DOHH2 (cell line): ENCODE data around the gene TSPYL1.
"Not testable (repeated sequence)": the region's sequence is repeated elsewhere in the genome, so short reads cannot be mapped to it uniquely, and the experiment has no call there.

Experiments used
- H3F3A ChIP-seq: fragments of 200-600 bp; sonication (generic), shearing (Covaris generic); 2 replicates; pipeline ENCODE4 v1.6.0; 2016; ENCODE audit warnings: antibody characterized with exemption, mild to moderate bottlenecking; ENCODE audit not compliant: control insufficient read depth, insufficient read depth
- H3K27ac ChIP-seq: fragments of 200-600 bp; sonication (generic); 2 replicates; pipeline ENCODE4 v1.5.1; 2014; ENCODE audit warnings: low read depth, mild to moderate bottlenecking, low read length, moderate library complexity
- H3K27me3 ChIP-seq: fragments of 200-600 bp; sonication (generic); 2 replicates; pipeline ENCODE4 v1.6.1; 2014; ENCODE audit warnings: mild to moderate bottlenecking, low read length, mixed read lengths; ENCODE audit not compliant: control insufficient read depth
- H3K36me3 ChIP-seq: fragments of 200-600 bp; sonication (generic); 2 replicates; pipeline ENCODE4 v1.6.1; 2014; ENCODE audit warnings: mild to moderate bottlenecking, low read length, moderate library complexity, mixed read lengths; ENCODE audit not compliant: control insufficient read depth
- H3K4me1 ChIP-seq: fragments of 200-600 bp; sonication (generic); 2 replicates; pipeline ENCODE4 v1.6.1; 2014; ENCODE audit warnings: mild to moderate bottlenecking, low read length, mixed read lengths; ENCODE audit not compliant: control insufficient read depth
- H3K4me2 ChIP-seq: fragments of 200-600 bp; sonication (generic); 2 replicates; pipeline ENCODE4 v1.6.0; 2014; ENCODE audit warnings: mild to moderate bottlenecking, low read length, moderate library complexity
- H3K4me3 ChIP-seq: fragments of 200-600 bp; sonication (generic); 2 replicates; pipeline ENCODE4 v1.5.1; 2014; ENCODE audit warnings: mild to moderate bottlenecking, low read length, mixed read lengths
- H3K79me2 ChIP-seq: fragments of 200-600 bp; sonication (generic); 2 replicates; pipeline ENCODE4 v1.6.1; 2014; ENCODE audit warnings: mild to moderate bottlenecking, low read length, mixed read lengths; ENCODE audit not compliant: control insufficient read depth
- H3K9me2 ChIP-seq: fragments of 200-600 bp; sonication (generic); replicated peaks from 2 replicates; pipeline ENCODE4 v1.6.1; 2014; ENCODE audit warnings: mild to moderate bottlenecking, low read length, mixed read lengths; ENCODE audit not compliant: control insufficient read depth
- H3K9me3 ChIP-seq: fragments of 200-600 bp; sonication (generic); 2 replicates; pipeline ENCODE4 v1.6.1; 2014; ENCODE audit warnings: antibody characterized with exemption, low read length, mixed read lengths; ENCODE audit not compliant: control insufficient read depth, insufficient read depth
- H4K20me1 ChIP-seq: fragments of 200-600 bp; sonication (generic); 2 replicates; pipeline ENCODE4 v1.6.0; 2014; ENCODE audit warnings: low read depth, mild to moderate bottlenecking, antibody characterized with exemption, low read length, moderate library complexity; ENCODE audit not compliant: control insufficient read depth, insufficient read depth
- EZH2phosphoT487 ChIP-seq: fragments of 200-600 bp; sonication (generic); IDR thresholded peaks from 2 replicates; pipeline ENCODE4 v1.6.1; 2017; ENCODE audit warnings: borderline replicate concordance, mild to moderate bottlenecking, antibody characterized with exemption, low read length, moderate library complexity, mixed read lengths
- TF ChIP-seq, protein P1 (sequence below): fragments of 200-600 bp; sonication (generic); IDR thresholded peaks from one replicate; pipeline ENCODE4 v1.5.1; 2014; ENCODE audit warnings: antibody characterized with exemption, mild to moderate bottlenecking, low read depth, low read length; ENCODE audit not compliant: poor library complexity, severe bottlenecking

Gene TSPYL1

DNA sequence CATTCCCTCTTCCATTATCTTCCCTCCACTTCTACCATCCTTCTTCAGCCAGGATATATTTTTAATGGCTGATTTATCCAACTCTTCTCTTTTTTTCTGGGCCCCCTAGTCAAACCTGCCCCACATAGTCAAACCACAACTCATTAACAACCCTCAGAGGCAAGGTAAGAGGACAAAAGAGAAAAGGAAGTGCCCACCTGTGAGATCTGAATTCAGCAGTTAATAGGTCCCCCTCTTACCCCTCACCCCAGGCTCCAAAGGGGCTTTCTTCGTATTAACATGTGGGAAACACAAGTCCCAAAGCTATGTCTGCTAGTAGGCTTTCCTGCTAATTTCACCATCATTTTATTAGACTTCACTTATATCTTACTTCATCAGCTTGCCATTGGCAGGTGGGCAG, 44.1 kb upstream of the TSPYL1 start:
- H3K9me2 ChIP-seq = no peaks in the 10 kb centered on the region
- no peaks in the 10 kb centered on the region for H3K9me3 ChIP-seq
- no peak overlapping the region for H3K4me2 ChIP-seq
- H3K36me3 ChIP-seq = no peaks in the 10 kb centered on the region
- TF ChIP-seq, protein P1, sequence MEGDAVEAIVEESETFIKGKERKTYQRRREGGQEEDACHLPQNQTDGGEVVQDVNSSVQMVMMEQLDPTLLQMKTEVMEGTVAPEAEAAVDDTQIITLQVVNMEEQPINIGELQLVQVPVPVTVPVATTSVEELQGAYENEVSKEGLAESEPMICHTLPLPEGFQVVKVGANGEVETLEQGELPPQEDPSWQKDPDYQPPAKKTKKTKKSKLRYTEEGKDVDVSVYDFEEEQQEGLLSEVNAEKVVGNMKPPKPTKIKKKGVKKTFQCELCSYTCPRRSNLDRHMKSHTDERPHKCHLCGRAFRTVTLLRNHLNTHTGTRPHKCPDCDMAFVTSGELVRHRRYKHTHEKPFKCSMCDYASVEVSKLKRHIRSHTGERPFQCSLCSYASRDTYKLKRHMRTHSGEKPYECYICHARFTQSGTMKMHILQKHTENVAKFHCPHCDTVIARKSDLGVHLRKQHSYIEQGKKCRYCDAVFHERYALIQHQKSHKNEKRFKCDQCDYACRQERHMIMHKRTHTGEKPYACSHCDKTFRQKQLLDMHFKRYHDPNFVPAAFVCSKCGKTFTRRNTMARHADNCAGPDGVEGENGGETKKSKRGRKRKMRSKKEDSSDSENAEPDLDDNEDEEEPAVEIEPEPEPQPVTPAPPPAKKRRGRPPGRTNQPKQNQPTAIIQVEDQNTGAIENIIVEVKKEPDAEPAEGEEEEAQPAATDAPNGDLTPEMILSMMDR = no peak
- TF ChIP-seq EZH2phosphoT487 = no peak
- no peaks in the 10 kb centered on the region for H3K79me2 ChIP-seq
- no peaks in the 10 kb centered on the region for H4K20me1 ChIP-seq
- H3K27ac ChIP-seq = no peak overlapping the region
- no peaks in the 10 kb centered on the region for H3F3A ChIP-seq
- no peak overlapping the region for H3K4me3 ChIP-seq
- no peaks in the 10 kb centered on the region for H3K4me1 ChIP-seq
- H3K27me3 ChIP-seq = peaks cover 10% of the 10 kb centered on the region

DNA sequence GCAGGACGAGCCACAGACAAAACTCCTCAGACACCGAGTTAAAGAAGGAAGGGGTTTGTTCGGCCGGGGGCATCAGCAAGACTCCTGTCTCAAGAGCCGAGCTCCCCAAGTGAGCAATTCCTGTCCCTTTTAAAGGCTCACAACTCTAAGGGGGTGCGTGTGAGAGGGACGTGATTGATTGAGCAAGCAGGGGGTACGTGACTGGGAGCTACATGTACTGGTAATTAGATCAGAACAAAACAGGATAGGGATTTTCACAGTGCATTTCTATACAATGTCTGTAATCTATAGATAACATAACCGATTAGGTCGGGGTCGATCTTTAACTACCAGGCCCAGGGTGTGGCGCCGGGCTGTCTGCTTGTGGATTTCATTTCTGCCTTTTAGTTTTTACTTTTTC, 42.2 kb upstream of the TSPYL1 start:
- not testable (repeated sequence) for H3K9me2 ChIP-seq, H3K4me2 ChIP-seq, H3F3A ChIP-seq, H3K79me2 ChIP-seq, H3K4me3 ChIP-seq, H3K27me3 ChIP-seq, H3K27ac ChIP-seq, H3K4me1 ChIP-seq, H3K36me3 ChIP-seq, H3K9me3 ChIP-seq, H4K20me1 ChIP-seq

DNA sequence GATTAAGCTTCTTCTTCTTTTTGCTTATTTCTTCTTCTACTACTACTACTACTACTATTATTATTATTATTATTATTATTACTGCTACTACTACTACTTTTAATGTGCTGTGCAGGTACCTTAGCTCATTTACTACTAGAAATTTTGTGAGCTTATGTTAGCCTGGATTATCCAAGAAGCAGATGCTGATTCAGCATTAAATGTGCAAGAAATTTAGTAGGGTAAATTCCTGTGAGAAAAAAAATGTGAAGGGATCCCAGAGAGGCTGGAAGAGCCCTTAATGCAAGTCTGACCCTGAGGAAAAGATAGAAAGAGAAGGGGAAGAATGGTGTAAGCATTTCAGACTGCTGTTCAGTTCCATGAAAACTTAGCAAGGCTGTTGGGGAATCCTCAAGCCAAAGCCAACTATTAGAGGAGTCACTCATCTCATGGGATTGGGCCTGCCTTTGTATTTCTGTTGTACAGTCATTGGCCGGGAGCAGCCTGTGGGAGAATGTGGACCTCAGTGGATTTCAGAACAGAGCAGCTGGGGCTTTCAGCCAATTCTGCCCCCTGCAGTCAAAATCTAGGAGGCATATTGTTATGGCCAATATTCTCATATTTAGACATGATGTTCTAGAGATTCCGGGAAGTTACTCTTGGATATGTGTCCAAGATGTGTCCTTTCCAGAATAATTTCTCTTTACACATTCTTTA, 37.2 kb upstream of the TSPYL1 start:
- Histone ChIP-seq H3K4me1 (no peaks in the 10 kb centered on the region), H3K4me2 (no peak overlapping the region), H3K79me2 (no peaks in the 10 kb centered on the region), H3K9me2 (no peaks in the 10 kb centered on the region), H3K4me3 (no peak overlapping the region), H3K27ac (no peak overlapping the region), H4K20me1 (no peaks in the 10 kb centered on the region), H3K9me3 (no peaks in the 10 kb centered on the region), H3K27me3 (peaks cover 10% of the 10 kb centered on the region), H3K36me3 (no peaks in the 10 kb centered on the region), H3F3A (no peaks in the 10 kb centered on the region)
- TF ChIP-seq, protein P1 = no peak
- no peak for TF ChIP-seq EZH2phosphoT487

DNA sequence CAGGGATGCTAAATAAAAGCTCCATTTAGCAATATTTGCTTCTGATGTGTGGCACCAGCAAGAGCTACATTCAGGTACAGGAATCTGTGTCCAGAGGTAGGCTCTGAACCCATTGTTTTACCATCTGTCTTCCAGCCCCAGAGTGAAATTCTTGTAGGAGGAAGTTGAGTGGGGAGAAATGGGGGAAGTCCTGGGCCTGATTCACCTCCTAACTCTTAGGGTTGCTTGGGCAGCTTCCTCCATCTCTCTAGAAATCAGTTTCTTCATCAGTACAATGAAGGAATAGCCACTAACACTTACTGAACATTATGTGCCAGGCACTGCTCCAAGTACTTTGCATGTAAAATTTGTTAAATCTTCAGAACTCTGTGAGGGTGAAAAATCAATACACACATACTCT, 35.1 kb upstream of the TSPYL1 start:
- H3K9me3 ChIP-seq = no peaks in the 10 kb centered on the region
- no peaks in the 10 kb centered on the region for H3K36me3 ChIP-seq
- H3K4me3 ChIP-seq = no peak overlapping the region
- no peak for TF ChIP-seq EZH2phosphoT487
- TF ChIP-seq, protein P1 = no peak
- H3K27ac ChIP-seq = no peak overlapping the region
- no peaks in the 10 kb centered on the region for H3K4me1 ChIP-seq
- H3F3A ChIP-seq = no peaks in the 10 kb centered on the region
- H3K27me3 ChIP-seq = peaks cover 7% of the 10 kb centered on the region
- H3K79me2 ChIP-seq = no peaks in the 10 kb centered on the region
- H4K20me1 ChIP-seq = no peaks in the 10 kb centered on the region
- no peaks in the 10 kb centered on the region for H3K9me2 ChIP-seq
- H3K4me2 ChIP-seq = no peak overlapping the region
